ENCODE results near the gene CLASRP.

DNA sequence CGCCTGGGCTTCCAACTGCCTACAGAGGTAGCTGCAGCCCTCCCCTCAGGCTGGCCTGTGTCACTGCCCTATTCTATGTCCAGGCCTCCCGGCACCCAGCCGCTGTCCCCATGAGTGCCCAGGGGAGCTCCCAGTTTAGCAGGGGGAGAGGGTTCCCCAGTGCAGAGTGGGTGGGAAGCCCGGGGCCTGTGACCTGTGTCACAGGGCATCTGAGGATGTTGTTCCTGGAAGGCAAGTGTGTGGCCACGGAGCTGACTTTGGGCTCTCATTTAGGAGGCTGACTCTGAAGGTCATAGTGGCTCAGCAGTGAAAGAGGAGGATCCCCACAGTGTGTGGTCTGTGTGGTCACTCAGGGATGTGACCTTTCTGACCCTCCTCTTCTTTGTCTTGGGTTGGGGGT is 79.3 kb downstream of the CLASRP start:
- TF ChIP-seq POLR2A (IDR thresholded peaks at IDR 0.05; ENCODE audit: low read depth, low read length) (no peak), POLR2AphosphoS5 (IDR thresholded peaks at IDR 0.05; ENCODE audit: low read depth, low read length) (no peak), TAF1 (IDR thresholded peaks at IDR 0.05; ENCODE audit: low read depth, low read length) (no peak), SPI1 (IDR thresholded peaks at IDR 0.05; ENCODE audit: low read depth, low read length) (no peak)

Measured in GM12891 (cell line).